Fibroblast of lung (primary cell): Measurements from ENCODE around the gene ABLIM2. TPM values are rescaled to one million over a fixed set of nuclear protein-coding genes. Genes with fewer than 3 reads are reported as not detected.

ENCODE experiments used
- DNase-seq, 2 donors: peaks; one replicate each; pipeline versions ENCODE4 v3.0.0 to v3.0.0-alpha.2; 2010; ENCODE audit warnings: low read depth in 2 of 2
- H2AFZ ChIP-seq: 2 replicates; pipeline ENCODE4 v1.5.1; 2012; ENCODE audit warnings: low read length, control low read depth, inconsistent platforms
- H3K27ac ChIP-seq: 2 replicates; pipeline ENCODE4 v1.5.1; 2011; ENCODE audit warnings: low read length, control low read depth; ENCODE audit not compliant: insufficient read depth
- H3K27me3 ChIP-seq: 2 replicates; pipeline ENCODE4 v1.5.1; 2011; ENCODE audit warnings: mild to moderate bottlenecking, low read length; ENCODE audit not compliant: control insufficient read depth, insufficient read depth
- H3K36me3 ChIP-seq: 2 replicates; pipeline ENCODE4 v1.5.1; 2011; ENCODE audit warnings: low read length; ENCODE audit not compliant: control insufficient read depth, insufficient read depth
- H3K4me1 ChIP-seq: 2 replicates; pipeline ENCODE4 v1.5.1; 2011; ENCODE audit warnings: low read length; ENCODE audit not compliant: control insufficient read depth, insufficient read depth; ENCODE audit errors: extremely low read depth
- H3K4me2 ChIP-seq: 2 replicates; pipeline ENCODE4 v1.5.1; 2011; ENCODE audit warnings: low read length, control low read depth; ENCODE audit not compliant: insufficient read depth; ENCODE audit errors: extremely low read depth
- H3K4me3 ChIP-seq, 4 experiments: fragments of 200-600 bp in 1 of 4; sonication (generic) in 1 of 4; replicated peaks in 1 of 4; 2 replicates each; pipeline ENCODE4 v1.5.1; 2011 to 2016; ENCODE audit warnings: low read length in 4 of 4, low read depth in 3 of 4, mild to moderate bottlenecking in 3 of 4, control low read depth in 2 of 4, inconsistent platforms in 1 of 4, mixed read lengths in 1 of 4; ENCODE audit not compliant: insufficient read depth in 1 of 4; ENCODE audit errors: control extremely low read depth in 1 of 4
- H3K79me2 ChIP-seq: 2 replicates; pipeline ENCODE4 v1.5.1; 2012; ENCODE audit warnings: mild to moderate bottlenecking, low read length, inconsistent platforms; ENCODE audit not compliant: control insufficient read depth, insufficient read depth
- H3K9ac ChIP-seq: 2 replicates; pipeline ENCODE4 v1.5.1; 2011; ENCODE audit warnings: mild to moderate bottlenecking, low read length, control low read depth; ENCODE audit not compliant: insufficient read depth
- H3K9me3 ChIP-seq: 2 replicates; pipeline ENCODE4 v1.5.1; 2012; ENCODE audit warnings: low read depth, low read length; ENCODE audit not compliant: control insufficient read depth, insufficient read depth
- H4K20me1 ChIP-seq: 2 replicates; pipeline ENCODE4 v1.5.1; 2011; ENCODE audit warnings: low read length; ENCODE audit not compliant: control insufficient read depth, insufficient read depth; ENCODE audit errors: extremely low read depth
- CTCF ChIP-seq, 2 donors: IDR thresholded peaks in 1 of 2; conservative IDR thresholded peaks in 1 of 2; 1 replicate in 1 of 2; 2 replicates in 1 of 2; pipeline ENCODE4 v1.5.1; 2011 to 2012; ENCODE audit warnings: low read length in 2 of 2, control low read depth in 1 of 2, inconsistent platforms in 1 of 2, low read depth in 1 of 2, mild to moderate bottlenecking in 1 of 2
- EZH2 ChIP-seq: IDR thresholded peaks from 2 replicates; pipeline ENCODE4 v1.5.1; 2012; ENCODE audit warnings: low read length, control low read depth, mild to moderate bottlenecking; ENCODE audit errors: missing control alignments
- polyA plus RNA-seq, 2 donors: library from polyadenylated mRNA; depleted of rRNA in 1 of 2; stranded (reverse) in 1 of 2; unstranded in 1 of 2; fragments of >200 nt; gene quantifications; 2 replicates each; pipeline ENCODE4 v1.2.1, GENCODE V29; 2011 to 2012; ENCODE audit warnings: missing spikeins in 1 of 2
- total RNA-seq: library from RNA; depleted of rRNA; stranded (reverse); fragments of >200 nt; gene quantifications from 2 replicates; pipeline ENCODE4 v1.2.1, GENCODE V29; 2014

ABLIM2 gene
- total and polyA plus RNA-seq, 2 donors (not counting 1 experiment from before 2014, with no cell fraction given), result 0.66 to 2.6 TPM

GRCh38 chr4:8026453-8026852 lies 132.2 kb downstream of the ABLIM2 start:
- Histone ChIP-seq H4K20me1 (no peaks in the 10 kb centered on the region), H2AFZ (no peak overlapping the region), H3K9me3 (no peaks in the 10 kb centered on the region), H3K9ac (no peak overlapping the region), H3K4me1 (no peaks in the 10 kb centered on the region), H3K36me3 (no peaks in the 10 kb centered on the region), H3K27ac (no peak overlapping the region), H3K4me3 (no peak overlapping the region), H3K27me3 (no peaks in the 10 kb centered on the region), H3K79me2 (no peaks in the 10 kb centered on the region), H3K4me2 (no peak overlapping the region)
- TF ChIP-seq CTCF (conservative IDR thresholded peaks at IDR 0.05 in 1 of 2, IDR thresholded peaks at IDR 0.05 in 1 of 2; ENCODE audit: low read depth in 1 of 2, low read length in 2 of 2), result no peak
- no peak for TF ChIP-seq EZH2
- no peak for DNase-seq

GRCh38 chr4:8025668-8026067 lies 132.9 kb downstream of the ABLIM2 start:
- Histone ChIP-seq H3K36me3 (no peaks in the 10 kb centered on the region), H3K79me2 (no peaks in the 10 kb centered on the region), H3K4me3 (no peak overlapping the region), H4K20me1 (no peaks in the 10 kb centered on the region), H3K9me3 (no peaks in the 10 kb centered on the region), H2AFZ (no peak overlapping the region), H3K4me2 (no peak overlapping the region), H3K27ac (no peak overlapping the region), H3K9ac (no peak overlapping the region), H3K4me1 (no peaks in the 10 kb centered on the region), H3K27me3 (no peaks in the 10 kb centered on the region)
- DNase-seq, result no peak
- TF ChIP-seq CTCF (conservative IDR thresholded peaks at IDR 0.05 in 1 of 2, IDR thresholded peaks at IDR 0.05 in 1 of 2; ENCODE audit: low read depth in 1 of 2, low read length in 2 of 2) (no peak), EZH2 (no peak)

- Histone ChIP-seq H4K20me1 (no peaks in the 10 kb centered on the region), H3K27me3 (no peaks in the 10 kb centered on the region)
Measured at GRCh38 chr4:8024073-8024786, 134.4 kb downstream of the ABLIM2 start.

More at GRCh38 chr4:8024073-8024786, 134.4 kb downstream of the ABLIM2 start:
- H3K4me2 ChIP-seq, result no peak overlapping the region
- H3K9ac ChIP-seq, result no peak overlapping the region
- TF ChIP-seq CTCF (conservative IDR thresholded peaks at IDR 0.05 in 1 of 2, IDR thresholded peaks at IDR 0.05 in 1 of 2; ENCODE audit: low read depth in 1 of 2, low read length in 2 of 2) (no peak), EZH2 (no peak)
- H3K36me3 ChIP-seq, result no peaks in the 10 kb centered on the region
- no peak overlapping the region for H2AFZ ChIP-seq
- no peaks in the 10 kb centered on the region for H3K79me2 ChIP-seq
- H3K27ac ChIP-seq, result no peak overlapping the region
- no peak overlapping the region for H3K4me3 ChIP-seq
- DNase-seq, result no peak
- H3K9me3 ChIP-seq, result no peaks in the 10 kb centered on the region
- no peaks in the 10 kb centered on the region for H3K4me1 ChIP-seq
